ENCODE data around the gene DUXA.
A peak's percentile ranks its signal among the peaks of the same experiment; 100 is the strongest.
"Not testable (repeated sequence)": the region's sequence is repeated elsewhere in the genome, so short reads cannot be mapped to it uniquely, and the experiment has no call there.

The DUXA gene

GRCh38 chr19:57167385-57167784 is at the start of gene DUXA:
Gene DUXA (minus strand): TSS chr19:57167485. CDS start chr19:57167443, 42 bp downstream.
- DNase-seq = no peak

DNA sequence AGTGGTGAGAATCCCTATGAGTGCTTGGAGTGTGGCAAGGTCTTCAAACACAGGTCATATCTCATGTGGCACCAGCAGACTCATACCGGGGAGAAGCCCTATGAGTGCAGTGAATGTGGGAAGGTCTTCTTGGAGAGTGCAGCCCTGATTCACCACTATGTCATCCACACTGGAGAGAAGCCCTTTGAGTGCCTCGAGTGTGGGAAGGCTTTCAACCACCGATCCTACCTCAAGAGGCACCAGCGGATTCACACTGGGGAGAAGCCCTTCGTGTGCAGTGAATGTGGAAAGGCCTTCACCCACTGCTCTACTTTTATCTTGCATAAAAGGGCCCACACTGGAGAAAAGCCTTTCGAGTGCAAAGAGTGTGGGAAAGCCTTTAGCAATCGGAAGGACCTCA is 44.8 kb upstream of the DUXA start:
- DNase-seq = no peak

DNA sequence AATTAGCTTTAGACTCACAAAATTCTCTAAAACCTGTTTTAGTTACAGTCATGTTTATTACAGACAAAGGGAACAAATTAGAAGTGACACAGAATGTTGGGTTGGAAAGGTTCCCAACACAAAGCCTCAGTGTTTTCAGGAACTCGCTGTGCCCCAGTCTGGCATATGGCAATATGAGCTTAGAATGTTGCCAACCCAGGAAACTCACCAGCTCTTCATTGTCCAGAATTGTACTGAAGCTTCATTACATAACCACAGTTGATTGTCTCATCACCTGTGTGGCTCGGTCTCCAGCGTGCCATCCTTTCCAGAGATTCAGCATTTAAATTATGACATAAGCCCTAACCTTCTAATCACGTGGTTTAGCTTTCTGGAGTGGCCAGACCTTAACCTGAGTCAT is 43.1 kb upstream of the DUXA start:
- DNase-seq = no peak

DNA sequence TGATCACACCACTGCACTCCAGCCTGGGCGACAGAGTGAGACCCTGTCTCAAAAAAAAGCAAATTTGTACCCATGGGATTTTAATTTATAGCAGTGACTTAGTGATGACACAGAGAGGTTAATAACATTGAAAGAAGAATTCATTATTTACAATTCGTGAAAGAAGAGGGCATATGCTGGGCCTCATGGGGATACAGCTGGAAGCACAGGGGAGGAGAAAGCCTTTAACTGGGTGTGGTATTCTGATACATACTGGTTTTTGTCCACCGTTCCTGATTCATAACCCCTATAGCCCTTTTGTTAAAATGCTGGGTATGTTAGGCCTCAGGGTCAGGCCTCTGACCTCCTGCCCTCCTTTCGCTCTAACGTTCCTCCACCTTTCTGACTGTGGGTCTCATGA is 34.9 kb upstream of the DUXA start:
- DNase-seq = no peak

DNA sequence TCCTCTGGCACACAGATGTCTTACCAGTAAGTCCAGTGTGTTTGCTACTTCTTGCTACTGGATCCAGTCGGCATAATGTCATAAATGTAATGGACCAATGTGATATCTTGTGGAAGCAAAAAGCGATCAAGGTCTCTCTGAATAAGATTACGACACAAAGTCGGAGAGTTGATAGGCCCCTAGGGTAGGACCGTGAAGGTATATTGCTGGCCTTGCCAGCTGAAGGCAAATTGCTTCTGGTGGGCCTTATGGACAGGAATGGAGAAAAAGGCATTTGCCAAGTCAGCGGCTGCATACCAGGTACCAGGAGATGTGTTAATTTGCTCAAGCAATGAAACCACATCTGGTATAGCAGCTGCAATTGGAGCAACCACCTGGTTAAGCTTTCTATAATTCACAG is 30.6 kb upstream of the DUXA start:
- DNase-seq = not testable (repeated sequence)

GRCh38 chr19:57192993-57193392 is 25.7 kb upstream of the DUXA start:
- peak; percentile 11 for DNase-seq

GRCh38 chr19:57192077-57192420 is 24.8 kb upstream of the DUXA start:
- DNase-seq = no peak

- DNase-seq = peak; percentile 90
Measured at GRCh38 chr19:57191141-57192076, 24.1 kb upstream of the DUXA start, which contains the start of gene ZNF264. Gene ZNF264 (plus strand): TSS chr19:57191500. CDS start chr19:57191914, 414 bp downstream.

DNA sequence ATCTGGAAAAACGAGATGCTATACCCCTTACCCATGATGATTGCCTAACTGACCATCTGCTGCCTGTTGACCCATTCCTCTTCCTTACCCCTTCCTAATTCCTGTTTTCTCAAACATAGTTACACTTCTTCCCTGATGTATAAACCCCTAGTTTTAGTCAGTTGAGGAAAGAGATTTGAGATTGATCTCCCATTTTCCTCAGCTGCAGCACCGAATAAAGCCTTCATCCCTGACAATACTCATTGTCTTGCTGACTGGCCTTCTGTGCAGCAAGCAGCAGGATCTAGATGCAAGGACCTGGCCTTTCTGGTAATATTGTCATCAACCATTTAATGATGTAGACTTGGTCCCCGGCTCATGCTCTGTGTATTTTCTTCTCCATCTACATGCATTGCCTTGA is 23.0 kb upstream of the DUXA start:
- DNase-seq = no peak

- no peak for DNase-seq
Measured at GRCh38 chr19:57171551-57172081, 4.3 kb upstream of the DUXA start.

GRCh38 chr19:57165846-57166245 is 1.4 kb downstream of the DUXA start:
- no peak for DNase-seq

DNA sequence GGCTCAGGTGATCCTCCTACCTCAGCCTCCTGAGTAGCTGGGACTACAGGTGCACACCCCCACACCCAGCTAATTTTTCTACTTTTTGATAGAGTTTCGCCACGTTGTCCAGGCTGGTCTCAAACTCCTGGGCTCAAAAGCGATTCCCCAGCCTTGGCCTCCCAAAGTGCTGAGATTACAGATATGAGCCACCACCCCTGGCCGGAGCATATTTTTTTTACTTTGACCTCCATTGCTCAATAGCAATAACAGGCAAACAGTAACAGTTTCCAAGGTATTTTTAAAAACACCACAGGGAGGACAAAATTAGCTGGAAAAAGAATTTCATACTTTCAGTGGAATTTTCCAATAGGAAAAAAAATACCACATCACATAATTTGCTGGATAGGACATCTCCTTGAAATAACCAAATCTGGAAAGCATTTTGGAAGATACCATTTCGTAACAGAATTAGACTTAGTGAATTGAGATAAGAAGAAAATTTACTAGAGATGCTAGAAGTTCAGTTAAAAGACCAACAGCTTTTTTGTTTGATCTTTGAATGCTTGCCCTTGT is 5.2 kb downstream of the DUXA start:
- no peak for DNase-seq

DNA sequence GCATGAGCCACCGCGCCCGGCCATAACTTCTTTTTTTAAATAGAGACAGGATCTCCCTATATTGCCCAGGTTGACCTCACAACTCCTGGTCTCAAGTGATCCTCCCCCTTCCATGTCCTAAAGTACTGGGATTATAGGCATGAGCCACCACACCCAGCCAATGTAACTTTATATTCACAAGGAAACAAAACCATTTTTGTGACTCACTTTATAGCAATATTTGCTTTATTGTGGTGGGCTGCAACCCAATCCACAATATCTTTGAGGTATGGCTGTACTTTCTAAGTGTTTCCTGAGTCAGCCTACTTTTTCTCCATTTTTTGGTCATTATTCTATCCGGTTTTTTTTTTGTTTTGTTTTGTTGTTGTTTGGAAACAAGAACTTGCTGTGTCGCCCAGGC is 14.4 kb downstream of the DUXA start:
- DNase-seq = no peak

- no peak for DNase-seq
Measured at GRCh38 chr19:57141699-57142098, 25.6 kb downstream of the DUXA start.

DNA sequence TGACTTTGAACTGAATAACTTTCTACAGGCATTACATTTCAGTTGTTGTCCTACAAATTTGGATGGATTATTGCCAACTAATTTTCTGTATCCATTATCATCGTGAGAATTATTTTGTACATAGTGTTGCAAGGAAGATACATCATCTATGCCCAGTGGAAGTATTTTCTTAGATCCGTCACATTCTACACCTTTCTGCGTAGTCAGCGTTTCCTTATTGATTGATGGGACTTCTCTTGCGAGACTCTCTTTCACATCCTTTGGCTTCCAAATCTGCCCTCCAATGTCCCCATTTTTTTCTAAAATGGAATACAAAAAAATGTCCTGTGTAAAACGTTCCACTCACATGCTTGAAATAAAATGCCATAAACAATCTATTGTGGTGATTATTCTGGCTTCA is 31.5 kb downstream of the DUXA start:
- DNase-seq = no peak

- not testable (repeated sequence) for DNase-seq
Measured at GRCh38 chr19:57127403-57127802, 39.9 kb downstream of the DUXA start.

DNA sequence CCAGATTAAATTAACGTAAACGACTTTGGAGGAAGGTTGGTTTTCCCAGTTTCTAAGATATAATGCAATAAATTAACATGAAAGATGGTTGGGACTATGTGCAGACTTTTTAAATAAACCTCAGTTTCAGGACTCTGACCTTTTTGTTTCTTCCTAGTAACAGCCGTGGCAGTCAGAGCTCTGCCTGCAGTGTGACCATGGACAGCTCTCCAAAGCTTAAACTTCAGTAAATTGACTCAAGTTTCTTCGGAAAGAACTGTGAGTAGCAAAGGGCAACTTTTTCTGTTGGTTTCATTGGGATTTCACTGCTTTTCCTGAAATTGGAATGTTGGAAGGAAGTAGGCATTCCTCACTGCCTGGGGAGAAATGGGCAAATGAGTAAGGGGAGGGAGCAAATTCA is 43.4 kb downstream of the DUXA start:
- no peak for DNase-seq

DNA sequence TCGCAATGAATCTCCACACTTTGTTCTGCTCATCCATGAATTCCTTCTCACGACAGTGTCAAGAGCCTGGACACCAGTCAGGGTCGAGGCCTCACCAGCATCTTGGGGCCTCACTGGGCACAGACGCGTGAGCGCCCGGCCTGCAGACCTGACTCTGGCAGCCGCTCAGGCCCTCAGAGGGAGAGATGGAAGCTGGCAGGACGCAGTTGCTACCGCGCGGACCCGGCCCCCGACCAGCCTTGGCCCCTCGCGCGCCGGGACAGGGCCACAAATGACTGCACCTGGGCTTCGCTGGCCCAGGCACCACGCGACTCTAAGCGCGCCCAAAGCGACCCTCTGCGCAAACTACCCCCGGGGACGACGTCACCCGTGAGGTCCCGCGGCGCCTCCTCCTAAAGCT is 48.4 kb downstream of the DUXA start:
- no peak for DNase-seq

DNA sequence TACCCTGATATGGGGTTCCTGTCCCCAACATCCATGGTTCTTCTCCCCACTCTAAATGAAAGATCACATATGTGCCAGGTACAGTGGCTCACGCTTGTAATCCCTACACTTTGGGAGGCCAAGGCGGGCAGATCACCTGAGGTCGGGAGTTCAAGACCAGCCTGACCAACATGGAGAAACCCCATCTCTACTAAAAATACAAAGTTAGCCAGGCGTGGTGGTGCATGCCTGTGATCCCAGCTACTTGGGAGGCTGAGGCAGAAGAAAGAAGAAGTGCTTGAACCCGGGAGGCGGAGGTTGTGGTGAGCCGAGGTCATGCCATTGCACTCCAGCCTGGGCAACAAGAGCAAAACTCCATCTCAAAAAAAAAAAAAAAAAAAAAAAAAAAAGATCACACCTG is 53.8 kb downstream of the DUXA start:
- DNase-seq = not testable (repeated sequence)

DNA sequence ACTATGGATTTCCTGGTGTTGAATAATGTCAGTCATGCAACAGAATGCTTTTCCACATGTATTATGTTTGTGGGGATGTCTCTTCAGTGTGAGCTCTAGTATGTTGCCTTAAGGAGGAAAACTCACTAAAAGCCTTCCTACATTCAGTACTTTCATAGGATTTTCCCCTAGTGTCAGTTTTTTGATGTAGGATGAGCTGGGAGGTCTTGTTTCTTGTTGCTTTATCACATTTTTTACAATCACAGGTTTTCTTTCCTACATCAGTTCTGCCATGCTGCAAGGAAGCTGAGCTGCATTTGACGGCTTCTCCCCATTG is 56.0 kb downstream of the DUXA start:
- DNase-seq = no peak

GRCh38 chr19:57110592-57111328 is 56.5 kb downstream of the DUXA start:
- DNase-seq = no peak

DNA sequence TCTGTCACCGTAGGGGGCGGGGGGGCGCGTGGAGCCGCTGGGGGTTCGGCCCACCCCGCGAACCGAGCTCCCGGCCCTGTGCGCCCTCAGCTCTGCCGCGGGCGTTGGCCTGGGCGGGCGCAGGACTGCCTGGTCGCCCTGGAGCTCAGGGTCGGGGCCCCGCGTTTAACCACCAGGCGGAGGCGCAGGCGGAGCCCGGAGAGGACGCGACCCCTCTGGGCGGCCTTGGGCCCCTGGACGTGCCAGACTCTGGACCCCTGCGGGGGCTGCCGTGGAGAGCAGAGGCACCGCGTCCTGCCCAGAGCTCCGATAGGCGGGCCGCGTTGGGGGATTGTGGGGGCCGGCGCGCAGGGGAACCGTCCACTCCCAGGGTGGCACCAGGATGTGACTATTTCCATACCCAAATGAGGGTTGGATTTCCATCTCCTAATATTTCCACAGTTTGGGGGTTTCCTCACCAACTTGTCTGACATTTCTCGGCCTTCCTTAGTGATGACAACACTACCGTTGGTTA is 60.5 kb downstream of the DUXA start:
- DNase-seq = no peak

GRCh38 chr19:57105976-57106721 is 61.1 kb downstream of the DUXA start:
- DNase-seq = no peak

All from activated CD4-positive, alpha-beta T cell treated with anti-CD3 and anti-CD28 coated beads, Interleukin-10, Interleukin-2, amounts not matched to agents 100 ng/mL and 50 ng/mL, durations not matched to agents 16 hours and 8 hours (primary cell).